GM19099 (cell line): Measurements from ENCODE around the gene SPSB2.

Source experiments
- POLR2A ChIP-seq: IDR thresholded peaks from 3 replicates; pipeline ENCODE4 v1.6.1; 2011; ENCODE audit warnings: low read depth; ENCODE audit not compliant: insufficient read length; ENCODE audit errors: extremely low read depth

Gene SPSB2

DNA sequence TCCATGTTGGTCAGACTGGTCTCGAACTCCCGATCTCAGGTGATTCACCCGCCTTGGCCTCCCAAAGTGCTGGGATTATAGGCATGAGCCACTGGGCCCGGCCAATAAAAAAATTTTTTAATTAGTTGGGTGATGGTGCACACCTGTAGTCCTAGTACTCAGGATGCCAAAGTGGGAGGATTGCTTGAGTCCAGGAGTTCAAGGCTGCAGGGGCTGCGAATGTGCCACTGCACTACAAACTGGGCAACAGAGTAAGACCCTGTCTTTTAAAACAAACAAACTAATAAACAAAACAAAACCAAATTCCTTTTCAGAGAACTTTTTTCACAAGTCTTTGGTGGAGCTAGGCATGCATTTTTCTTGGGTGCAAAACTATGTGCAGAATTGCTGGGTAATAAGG lies 10.1 kb upstream of the SPSB2 start:
- TF ChIP-seq POLR2A: no peak

- peak; percentile 55 for TF ChIP-seq POLR2A
Measured at GRCh38 chr12:6872073-6873048, 742 bp downstream of the SPSB2 start.

DNA sequence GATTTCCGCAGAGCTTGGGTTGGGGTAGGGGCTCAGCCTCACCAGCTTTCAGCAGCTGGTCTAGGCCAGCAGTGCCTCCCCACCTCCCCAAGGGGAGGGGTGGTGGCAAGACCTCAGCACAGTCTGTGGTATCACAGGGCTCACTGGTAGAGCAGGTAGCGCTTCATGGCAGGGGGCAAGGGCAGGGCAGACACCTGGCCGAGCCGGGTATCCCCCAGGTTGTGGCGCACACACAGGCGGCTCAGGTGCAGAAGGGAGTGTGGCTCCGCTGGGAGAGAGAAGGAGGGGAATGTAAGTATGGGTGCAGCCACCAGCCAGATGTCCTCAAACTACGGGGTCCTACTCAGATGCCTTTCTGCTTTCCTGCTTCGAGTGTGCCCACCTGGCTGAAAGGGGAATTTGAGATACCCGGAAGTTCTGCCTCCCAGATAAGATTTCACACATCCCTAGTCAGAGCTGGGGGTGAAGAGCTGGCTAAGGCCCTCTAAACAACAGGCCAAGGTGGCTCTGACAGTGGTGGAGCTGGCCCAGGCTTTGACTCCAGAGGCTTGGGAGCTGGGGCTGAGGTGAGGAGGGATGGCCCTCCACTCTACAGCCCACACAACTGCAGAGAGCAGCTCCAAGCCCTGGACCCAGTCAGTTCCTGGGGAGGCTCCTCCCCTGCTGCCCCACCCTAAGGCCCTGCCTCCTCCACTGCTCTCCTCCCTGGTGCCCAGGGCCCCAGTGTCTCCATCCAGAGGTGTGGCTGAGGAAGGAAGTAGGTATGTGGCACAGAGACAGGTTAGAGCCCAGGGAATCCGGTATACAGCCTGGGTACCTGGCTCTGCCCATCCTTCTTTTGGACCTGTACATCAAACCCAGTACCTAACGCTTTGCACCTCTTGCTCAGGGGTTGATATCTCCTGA lies 1.8 kb downstream of the SPSB2 start:
- peak; percentile 39 for TF ChIP-seq POLR2A

- no peak for TF ChIP-seq POLR2A
Measured at GRCh38 chr12:6869049-6870021, 3.8 kb downstream of the SPSB2 start.

- no peak for TF ChIP-seq POLR2A
Measured at GRCh38 chr12:6868211-6869048, 4.7 kb downstream of the SPSB2 start.

GRCh38 chr12:6867413-6868210 lies 5.5 kb downstream of the SPSB2 start, which contains the start of gene TPI1:
TSS of gene TPI1 (plus strand) at chr12:6867531. CDS start at chr12:6867567, 36 bp downstream.
- TF ChIP-seq POLR2A: peak; percentile 98

GRCh38 chr12:6866920-6867412 lies 6.1 kb downstream of the SPSB2 start:
- TF ChIP-seq POLR2A: no peak

DNA sequence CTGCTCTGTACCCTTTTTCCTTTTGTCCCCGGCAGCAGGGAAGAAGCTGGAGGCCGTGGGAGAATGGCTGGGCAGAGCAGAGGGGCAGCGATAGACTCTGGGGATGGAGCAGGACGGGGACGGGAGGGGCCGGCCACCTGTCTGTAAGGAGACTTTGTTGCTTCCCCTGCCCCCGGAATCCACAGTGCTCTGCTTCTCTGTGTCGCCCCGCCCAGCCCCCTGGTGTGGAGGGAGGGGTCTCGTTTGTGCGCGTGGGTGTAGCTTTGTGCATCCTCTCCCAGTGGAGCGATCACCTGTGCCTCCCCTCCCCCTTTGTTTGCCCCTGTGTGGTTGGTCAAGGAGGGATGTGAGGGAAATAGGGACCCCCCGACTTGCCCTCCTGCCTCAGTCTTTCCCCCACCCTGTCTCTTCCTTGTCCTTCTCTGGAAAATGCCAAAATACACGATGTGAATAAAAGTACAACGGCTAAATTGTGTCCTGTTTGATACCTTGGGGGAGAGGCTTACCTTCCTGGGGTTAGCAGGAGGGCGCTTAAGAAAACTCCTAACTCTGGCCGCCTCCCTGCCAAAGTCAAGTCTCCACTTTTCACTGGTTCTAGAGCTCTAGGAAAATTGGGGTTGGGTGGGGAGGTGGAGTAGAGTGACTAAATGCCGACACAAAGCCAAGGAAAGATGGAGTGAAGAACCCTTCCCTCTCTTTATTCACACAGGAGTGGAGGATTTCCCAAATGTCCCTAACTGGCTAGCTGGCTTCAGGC lies 6.8 kb downstream of the SPSB2 start:
- TF ChIP-seq POLR2A: no peak

- TF ChIP-seq POLR2A: no peak
Measured at GRCh38 chr12:6863586-6864321, 9.3 kb downstream of the SPSB2 start.

DNA sequence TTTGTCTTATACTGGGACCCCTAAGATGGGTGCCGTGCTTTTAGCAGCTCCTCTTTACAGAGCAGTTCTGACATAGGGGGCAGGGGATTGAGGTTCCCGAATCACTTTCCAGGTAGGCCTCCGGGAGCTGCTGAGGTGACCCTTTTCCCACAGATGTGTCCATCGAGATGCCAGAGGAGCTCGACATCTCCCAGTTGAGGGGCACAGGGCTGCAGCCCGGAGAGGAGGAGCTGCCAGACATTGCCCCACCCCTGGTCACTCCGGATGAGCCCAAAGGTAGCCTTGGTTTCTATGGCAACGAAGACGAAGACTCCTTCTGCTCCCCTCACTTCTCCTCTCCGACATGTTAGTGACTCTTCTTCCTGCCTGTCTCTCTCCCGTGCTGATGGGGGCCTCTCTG lies 10.1 kb downstream of the SPSB2 start:
- no peak for TF ChIP-seq POLR2A

GRCh38 chr12:6861391-6861790 lies 11.7 kb downstream of the SPSB2 start:
- no peak for TF ChIP-seq POLR2A
